GM19351 (cell line): ENCODE measurements around the gene PAX7.
"Not testable (repeated sequence)": the region's sequence is repeated elsewhere in the genome, so short reads cannot be mapped to it uniquely, and the experiment has no call there.

Experiments
- ATAC-seq: cut with Tn5 transposase; IDR thresholded peaks from one replicate; pipeline ENCODE4 v1.9.1; 2021; ENCODE audit warnings: mild to moderate bottlenecking, moderate library complexity; ENCODE audit not compliant: unreplicated experiment

The PAX7 gene

DNA sequence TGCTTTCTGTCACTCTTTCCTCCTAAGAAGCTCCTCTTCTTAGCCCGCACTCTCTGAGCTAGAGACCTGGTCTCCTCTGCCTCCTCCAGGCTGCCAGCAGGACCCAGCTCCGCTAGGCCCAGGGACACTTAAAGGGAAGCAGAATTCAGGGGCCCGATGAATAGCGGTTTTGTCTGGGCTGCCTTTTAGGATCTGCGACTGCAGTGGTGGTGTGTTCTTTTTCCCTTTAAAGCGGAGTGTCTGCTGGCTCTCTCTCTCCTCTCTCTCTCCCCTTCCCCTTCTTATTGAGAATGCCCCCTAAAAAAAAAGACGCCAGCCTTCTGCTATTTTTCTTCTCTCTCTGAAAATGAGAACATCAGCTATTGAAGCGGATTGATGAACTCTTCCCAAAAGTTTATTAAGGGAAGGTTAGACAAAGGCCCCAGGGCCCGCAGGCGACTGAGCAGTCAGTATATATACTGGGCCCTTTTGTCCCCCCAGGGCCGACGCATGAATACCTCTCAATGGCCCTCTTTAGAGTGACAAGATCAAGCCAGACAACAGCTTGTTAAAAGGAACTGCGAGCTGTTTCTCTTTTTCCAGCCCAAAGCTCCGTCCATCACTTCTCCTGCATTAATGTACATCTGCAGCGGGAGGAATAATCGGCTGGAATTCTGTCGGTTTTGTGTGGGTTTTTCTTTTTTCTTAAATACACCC is 27.0 kb downstream of the PAX7 start:
- ATAC-seq, result no peak

DNA sequence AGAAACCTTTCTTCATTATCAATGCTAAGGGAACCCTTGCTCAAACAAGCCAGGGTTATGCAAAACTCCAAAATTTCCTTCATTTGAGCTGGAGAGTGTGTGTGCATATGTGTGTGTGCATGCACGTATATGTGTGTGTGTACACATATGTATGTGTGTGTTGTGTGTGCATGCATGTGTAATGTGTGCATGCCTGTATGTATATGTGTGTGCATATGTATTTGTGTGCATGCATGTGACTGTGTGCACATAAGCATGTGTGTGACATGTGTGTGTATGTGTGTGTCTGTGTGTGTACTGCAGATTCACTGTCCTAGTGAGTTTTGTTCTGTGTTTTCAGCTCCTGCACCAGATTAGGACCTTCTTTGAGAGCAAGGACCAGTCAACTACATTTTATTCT is 28.2 kb downstream of the PAX7 start:
- no peak for ATAC-seq

DNA sequence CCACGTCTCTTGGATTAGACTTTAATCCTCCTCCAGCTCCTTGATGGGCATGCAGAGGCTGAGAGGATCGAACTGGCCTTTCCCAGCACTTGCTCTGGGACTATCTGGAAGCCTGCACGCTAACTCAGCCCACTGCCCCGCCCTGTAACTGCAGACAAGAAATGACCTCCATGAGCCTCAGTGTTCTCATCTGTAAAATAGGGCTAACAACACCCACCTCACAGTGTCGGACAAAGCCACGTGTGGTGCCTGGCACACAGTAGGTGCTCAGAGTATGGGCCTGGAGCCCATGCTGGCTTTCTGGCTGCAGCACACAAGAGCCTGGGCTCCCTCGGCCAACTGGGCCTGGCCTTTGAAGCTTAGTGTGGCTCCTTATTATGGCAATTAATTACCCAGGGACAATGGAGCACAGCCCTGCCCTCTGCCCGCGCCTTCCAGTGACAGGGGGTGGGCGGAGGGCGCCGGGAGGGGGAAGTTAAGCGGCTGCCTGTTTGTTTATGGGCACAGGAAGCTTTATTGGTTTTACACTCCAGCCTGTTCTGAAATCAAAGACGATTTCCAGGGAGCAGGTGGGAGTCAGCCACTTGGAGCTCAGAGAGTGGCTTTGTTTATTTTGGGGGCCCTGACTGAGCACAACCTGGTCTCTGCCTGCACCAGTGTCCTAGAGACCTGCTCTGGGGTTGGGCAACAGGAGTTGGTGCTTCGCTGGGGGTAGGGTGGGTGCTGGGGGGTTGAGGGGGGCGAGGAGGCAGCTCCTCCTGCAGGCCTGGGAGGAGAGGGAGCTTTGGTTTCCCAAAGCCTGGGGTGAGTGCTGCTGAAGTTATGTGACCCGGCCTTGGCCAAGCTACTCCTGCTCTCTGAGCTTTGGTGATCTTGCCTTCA is 31.0 kb downstream of the PAX7 start:
- ATAC-seq, result no peak

DNA sequence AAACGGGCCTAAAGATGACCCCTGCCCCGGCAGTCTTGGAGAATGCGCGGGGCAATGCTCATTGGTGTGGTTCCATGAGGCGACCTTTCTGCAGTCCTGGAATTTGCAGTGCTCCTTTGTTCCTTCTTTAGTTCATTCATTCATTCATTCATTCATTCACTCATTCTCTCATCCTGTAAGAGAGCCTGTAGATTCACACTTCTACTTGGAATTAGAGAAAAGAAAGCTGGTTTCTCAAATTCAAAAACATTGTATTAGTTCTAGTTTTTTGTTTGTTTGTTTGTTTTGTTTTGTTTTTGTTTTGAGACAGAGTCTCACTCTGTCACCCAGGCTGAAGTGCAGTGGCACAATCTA is 31.6 kb downstream of the PAX7 start:
- ATAC-seq, result no peak

DNA sequence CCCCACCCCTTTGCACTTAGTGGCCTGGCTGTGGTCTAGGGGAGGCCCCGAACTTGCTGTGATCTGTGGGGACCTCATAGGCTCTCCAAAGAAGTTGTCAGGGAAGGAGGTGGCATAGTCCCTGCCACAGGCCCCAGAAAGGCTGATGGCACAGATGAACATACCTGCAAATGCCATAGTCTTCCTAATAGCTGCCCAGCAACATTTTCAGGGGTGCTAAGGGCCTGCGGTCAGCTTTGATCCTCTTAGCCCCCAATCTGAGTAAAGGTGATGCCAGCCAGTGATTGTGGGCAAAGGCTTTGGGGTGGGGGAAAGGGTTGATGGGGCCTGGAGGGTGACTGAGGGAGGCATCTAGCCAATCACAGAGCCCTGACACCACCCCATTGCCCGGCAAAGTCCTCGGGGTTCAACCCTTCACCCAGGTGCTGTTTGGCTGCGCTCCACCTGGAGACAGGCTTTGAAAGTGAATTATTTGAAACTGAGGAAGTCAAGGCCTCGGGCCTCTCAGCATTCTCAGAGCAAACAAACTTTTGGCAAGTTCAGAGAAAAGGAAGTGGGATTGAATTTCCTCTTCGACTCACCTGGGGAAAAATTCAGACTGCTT is 35.8 kb downstream of the PAX7 start:
- no peak for ATAC-seq

DNA sequence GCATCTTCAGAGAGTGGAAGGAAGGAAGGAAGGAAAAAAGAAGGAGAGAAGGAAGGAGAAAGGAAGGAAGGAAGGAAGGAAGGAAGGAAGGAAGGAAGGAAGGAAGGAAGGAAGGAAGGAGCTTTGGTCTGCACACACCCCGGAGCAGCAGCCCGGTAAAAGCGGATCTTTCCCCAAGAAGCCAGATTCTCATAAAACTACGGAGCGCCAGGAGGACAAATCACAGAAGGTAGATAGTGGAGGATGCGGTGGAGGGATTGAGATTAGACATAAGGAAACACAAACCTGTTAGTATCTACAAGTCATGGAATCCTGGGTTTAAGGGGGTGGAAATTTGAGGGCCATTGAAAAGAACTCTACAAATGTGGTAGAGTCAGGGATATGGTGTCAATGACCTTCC is 36.7 kb downstream of the PAX7 start:
- no peak for ATAC-seq

DNA sequence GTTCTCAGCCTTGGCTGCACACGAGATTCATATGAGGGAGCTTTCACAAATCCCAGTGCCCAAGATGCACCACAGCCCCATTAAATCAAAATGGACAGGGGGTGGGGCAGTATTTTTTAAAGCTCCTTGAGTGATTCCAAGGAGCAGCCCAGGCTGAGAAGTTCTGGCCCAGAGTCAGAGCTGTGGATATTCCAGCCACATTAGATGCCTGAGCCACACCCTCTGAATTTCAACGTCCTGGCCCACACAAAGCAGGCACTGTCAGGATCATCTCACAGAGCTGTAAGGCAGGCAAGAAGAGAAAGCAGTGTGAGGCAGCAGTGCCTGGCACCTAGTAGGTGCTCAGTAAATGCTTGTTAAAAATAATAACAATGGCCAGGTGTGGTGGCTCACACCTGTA is 37.4 kb downstream of the PAX7 start:
- no peak for ATAC-seq

DNA sequence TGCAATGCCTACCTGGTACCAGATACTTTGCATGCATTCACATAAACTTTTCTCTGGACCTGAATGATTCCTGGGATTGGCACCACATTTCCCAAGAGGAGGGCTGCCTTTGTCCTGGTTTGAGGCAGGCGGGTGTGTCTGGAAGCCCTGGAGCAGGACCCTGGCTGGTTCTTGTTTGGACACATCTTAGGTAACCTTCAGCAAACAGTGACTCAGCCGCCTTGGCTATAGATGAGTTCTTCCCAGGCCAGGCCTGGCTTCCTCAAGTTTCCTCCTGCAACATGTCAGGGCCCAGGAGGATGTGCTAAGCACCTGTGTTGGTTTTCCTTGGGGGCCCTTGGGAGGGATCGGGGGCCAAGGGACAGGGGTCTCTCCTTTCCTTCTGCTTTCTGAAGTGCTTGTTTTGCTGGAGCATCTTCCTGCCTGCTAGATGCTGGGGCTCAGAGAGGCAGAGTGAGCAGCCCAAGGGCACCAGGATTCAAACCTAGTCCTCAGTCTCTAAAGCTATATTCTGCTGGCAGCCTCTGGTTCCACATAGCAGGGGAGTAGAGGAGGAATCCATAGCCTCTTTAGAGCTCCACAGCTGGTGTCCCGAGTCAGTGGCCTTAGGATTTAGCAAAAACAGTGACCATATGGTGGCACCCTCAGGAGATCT is 38.2 kb downstream of the PAX7 start:
- ATAC-seq, result no peak

DNA sequence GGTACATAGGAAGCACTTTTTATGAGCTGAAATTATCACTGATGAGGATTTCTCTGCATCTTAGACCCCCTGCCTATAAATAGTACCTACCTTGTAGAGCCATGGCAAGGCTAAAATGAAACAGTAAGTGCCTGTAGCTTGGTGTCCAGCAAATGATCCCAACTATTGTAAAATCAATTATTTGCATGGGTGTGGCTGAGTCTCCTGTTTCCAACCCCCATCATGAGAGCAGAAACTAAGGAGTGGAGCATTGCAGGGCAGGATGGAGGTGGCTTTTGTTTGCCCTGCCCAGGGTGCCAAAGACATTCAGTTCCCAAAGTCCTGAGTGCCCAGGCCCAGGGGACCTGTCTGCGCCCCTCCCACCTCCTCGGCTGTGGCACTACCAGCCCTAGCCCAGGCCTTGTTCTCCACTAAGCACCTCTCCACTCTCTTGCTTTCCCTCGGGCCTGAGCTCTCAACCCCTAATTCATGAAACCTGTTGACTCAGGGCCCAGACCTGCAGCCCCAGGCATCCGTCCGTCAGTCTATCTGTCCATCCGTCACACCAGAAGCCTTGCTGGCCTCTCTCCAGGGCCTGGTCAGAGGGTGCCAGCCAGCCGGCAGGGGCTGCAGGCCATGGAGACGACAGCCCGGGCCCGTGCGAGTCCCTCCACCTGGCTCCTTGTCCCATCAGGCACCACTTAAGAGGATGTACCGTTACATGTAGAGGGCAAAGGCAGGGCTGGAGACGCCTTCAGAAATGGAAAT is 39.6 kb downstream of the PAX7 start:
- ATAC-seq, result no peak

DNA sequence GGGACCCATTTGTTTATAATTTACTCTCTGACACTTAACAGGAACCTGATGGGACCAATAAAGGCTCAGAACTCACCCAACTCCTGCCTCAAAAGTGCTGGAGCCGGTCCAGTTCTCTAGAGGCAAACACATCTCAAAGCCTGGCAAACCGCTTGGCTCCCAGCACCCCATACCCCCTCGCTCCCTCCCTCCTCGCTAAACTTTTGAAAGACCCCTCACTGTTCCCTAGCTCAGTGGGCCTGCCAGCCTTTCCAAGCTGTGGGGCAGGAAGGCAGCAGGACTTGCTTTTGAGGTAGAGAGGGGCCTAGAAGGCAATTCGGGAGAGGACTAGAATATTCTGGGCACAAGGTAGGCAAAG is 40.2 kb downstream of the PAX7 start:
- no peak for ATAC-seq

DNA sequence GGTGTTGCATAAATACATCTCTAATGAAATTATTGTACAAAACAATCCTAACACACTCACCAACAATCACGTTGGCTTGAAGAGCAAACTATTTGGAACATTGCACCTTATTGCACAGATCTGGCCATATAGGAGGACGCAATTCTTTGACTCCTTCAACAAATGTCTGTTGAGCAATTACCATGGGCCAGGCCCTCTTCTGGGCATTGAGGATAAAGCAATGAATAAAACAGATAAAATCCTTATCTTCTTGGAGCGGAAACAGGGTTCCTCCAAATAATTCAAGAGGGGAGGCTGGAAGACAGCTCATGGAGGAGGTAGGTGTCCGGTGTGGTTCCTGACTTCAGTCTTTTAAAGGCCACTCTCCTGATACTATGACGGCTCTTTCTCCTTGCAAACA is 43.3 kb downstream of the PAX7 start:
- no peak for ATAC-seq

DNA sequence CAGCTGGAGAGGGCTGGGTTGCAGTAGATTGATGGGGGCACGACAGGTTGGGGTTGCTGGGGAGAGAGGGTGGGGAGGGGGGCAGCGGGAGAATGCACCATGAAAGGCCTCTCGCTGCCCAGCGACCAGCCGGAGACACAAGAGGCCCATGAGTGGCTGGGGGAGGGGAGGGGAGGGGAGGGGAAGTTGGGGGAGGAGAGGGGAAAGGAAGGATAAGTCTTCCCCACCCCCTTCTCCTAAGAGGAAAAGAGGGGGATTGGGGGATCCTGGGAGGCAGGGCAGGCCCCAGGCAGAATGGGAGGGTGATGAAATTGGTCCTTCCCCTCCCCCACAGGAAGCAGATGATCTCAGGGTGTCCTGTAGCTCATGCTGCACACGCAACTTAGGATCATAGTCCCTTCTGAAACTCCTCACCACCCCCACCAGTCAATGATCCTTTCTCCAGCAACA is 45.7 kb downstream of the PAX7 start:
- no peak for ATAC-seq

DNA sequence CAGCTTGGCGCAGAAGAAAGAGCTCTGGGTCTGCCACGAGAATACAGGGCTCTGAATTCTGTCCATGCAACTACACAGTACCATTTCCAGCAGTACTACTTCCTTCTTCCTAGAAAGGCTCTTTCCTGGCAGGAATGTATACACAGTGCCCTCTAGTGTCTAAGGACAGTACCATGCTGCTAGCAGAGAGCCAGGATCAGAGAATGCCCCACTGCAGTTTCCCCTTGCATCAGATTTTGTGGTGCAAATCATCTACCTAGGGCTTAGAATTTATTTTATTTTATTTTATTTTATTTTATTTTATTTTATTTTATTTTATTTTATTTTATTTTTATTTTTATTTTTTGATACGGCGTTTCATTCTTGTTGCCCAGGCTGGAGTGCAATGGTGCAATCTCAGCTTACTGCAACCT is 50.8 kb downstream of the PAX7 start:
- no peak for ATAC-seq

DNA sequence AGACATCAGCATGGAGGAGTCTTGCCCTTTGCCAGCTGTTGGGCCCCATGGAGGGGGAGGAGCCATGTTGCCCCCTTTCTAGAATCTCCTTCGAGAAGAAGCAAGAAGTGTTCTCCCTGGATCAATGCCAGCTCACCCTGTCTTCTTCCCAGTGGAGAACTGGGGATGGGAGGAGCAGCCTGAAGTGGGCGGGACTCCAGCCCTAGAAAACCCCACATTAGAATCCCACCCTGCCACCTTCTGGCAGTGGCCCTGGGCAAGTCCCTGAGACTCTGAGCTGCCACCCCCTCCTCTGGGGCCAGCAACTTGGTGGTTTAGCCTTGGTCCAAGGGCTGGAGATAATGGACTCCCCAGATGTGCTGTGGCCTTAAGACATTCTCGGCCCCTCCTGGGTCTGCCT is 51.7 kb downstream of the PAX7 start:
- no peak for ATAC-seq

DNA sequence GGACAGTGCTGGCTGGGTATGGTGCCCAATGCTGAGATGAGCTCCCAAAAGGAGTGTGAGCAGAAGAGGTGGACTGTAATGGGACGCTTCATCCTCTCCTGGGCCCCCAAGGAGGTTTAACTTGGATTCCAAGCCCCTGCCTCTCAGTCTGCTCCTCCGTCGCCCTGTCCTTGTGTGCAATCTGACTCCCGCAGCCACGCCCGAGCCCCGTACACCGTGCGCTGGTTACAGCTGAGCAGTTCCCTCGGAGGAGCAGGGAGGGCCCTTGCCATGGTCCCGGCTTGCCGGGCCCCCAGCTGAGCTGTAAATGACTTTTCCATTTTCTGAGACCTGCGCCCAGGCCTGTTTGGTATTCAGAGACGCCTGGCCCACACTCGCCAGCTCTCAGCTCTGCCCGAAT is 53.7 kb downstream of the PAX7 start:
- ATAC-seq, result no peak

DNA sequence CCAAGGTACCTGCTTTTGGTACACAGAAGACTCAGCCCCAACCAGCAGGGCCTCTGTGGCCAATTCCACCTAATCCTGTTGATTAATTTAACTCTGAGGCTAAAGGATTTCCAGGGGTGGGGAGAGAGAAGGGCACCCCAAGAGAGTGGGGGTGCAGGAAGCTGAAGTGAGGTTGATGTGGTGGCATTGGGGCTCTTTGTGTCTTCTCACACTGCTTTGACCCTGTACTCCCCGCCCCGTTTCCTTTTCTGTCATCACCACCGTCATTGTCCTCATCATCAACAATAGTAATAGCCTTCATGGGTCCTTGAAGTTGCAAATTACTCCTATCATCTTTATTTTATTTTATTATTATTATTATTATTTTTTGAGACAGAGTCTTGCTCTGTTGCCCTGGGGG is 55.9 kb downstream of the PAX7 start:
- no peak for ATAC-seq

DNA sequence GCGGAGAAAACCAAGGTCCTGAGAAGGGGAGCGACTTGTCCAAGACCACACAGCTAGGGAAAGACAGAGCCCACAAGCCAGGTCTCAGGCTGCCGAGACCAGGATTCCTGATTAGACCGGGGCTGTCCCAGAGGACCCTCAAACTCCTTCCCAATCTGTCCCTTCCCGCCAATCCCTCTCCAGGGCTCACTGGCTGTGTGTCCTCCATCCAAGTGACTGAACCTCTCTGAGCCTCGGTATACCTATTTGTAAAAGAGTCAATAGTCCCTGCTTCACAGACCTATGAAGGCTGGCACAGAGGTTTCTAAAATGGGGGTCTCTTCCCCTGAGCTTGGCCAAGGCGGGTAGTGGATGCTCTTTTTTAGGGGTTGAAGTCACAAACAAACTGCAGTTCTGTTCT is 56.6 kb downstream of the PAX7 start:
- no peak for ATAC-seq

DNA sequence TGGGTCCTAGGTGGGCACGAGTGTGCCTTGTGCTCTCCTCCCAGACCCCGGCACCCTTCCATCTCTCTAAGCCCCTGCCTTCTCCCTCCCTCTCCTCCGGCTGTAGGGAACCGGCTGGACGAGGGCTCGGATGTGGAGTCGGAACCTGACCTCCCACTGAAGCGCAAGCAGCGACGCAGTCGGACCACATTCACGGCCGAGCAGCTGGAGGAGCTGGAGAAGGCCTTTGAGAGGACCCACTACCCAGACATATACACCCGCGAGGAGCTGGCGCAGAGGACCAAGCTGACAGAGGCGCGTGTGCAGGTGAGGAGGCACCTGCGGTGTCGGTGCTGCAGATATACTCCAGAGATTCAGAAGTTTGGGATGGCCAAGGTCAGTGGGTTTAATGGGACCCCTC is 61.0 kb downstream of the PAX7 start:
- no peak for ATAC-seq

DNA sequence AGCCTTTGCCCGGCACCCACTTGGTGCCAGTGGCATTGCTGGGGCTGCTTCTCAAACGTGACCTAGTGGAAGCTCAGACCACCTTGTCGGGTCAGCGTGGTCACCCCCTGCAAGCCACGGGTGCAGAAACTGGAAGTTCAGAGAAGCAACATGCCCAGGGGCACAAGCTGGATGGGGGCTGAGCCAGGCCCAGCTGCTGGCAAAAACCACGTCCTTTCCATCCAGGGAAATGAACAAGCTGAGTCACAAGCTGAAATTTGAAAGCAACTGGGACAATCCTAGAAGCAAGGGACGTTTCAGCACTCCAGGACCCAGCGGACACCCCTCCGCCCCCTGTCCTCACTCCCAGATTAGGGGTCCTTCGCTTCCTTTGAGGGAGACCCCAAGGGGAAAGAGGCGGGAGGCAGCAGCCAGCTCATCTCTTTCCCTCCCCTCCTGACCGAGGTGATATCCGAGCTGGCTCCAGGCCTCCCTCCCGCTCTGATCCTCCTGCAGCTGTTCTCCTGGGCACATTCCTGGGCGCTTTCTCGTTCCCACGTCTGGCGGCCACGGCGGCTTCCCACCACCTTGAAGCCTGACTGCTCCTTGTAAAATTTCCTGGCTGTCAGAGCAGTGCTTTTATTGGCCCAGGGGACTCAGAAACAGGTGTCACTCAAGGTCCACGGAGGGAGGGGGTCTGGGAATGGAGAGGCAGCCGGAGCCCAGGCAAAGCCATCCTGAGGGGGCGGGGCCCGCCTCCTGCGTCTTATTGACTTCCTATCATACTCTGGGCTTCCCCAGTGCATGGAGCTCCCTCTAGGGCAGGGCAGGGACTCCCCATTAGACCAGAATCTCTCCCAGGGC is 62.8 kb downstream of the PAX7 start:
- ATAC-seq, result no peak

DNA sequence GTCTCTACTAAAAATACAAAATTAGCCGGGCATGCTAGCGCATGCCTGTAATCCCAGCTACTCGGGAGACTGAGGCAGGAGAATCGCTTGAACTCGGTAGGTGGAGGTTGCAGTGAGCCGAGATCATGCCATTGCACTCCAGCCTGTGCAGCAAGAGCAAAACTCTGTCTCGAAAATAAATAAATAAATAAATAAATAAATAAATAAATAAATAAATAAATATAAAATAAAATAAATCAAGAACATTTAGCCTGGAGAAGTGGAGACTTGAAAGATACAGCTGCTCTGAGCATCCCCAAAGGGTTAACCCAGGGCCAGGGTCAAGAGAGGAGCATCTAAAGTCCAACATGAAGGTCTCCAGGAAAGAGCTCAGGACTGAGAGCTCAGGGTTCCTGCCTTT is 63.6 kb downstream of the PAX7 start:
- ATAC-seq, result not testable (repeated sequence)
